Stomach (tissue), 9 donors: Measurements from ENCODE around the gene TDRKH. TPM values are rescaled to one million over a fixed set of nuclear protein-coding genes. Genes with fewer than 3 reads are reported as not detected.
"Not testable (repeated sequence)": the region's sequence is repeated elsewhere in the genome, so short reads cannot be mapped to it uniquely, and the experiment has no call there.

Source experiments
- DNase-seq, 2 donors: peaks; one replicate each; pipeline versions ENCODE4 v3.0.0 to v3.0.0-alpha.2; 2013 to 2019
- H3K27ac ChIP-seq, 5 donors: fragments of 200-600 bp in 4 of 5; sonication (generic) in 4 of 5; one replicate each; pipeline ENCODE4 v1.5.1; 2013 to 2019; ENCODE audit warnings: mild to moderate bottlenecking in 1 of 5, moderate library complexity in 1 of 5
- H3K27me3 ChIP-seq, 3 donors: fragments of 200-600 bp; sonication (generic); one replicate each; pipeline ENCODE4 v1.5.1; 2017 to 2019; ENCODE audit warnings: mixed run types in 1 of 3
- H3K36me3 ChIP-seq, 4 donors: fragments of 200-600 bp; sonication (generic); 1 replicate in 3 of 4; 2 replicates in 1 of 4; pipeline ENCODE4 v1.5.1; 2016 to 2019
- H3K4me1 ChIP-seq, 4 donors: fragments of 200-600 bp; sonication (generic); one replicate each; pipeline ENCODE4 v1.5.1; 2016 to 2019
- H3K4me3 ChIP-seq, 4 donors: fragments of 200-600 bp; sonication (generic) in 3 of 4; one replicate each; pipeline ENCODE4 v1.5.1; 2016 to 2019; ENCODE audit warnings: mild to moderate bottlenecking in 1 of 4
- H3K9me3 ChIP-seq, 4 donors: fragments of 200-600 bp; sonication (generic); one replicate each; pipeline ENCODE4 v1.5.1; 2016 to 2019
- CTCF ChIP-seq, 7 experiments: fragments of 450-650 bp in 4 of 7; fragments of 200-600 bp in 3 of 7; sonication (generic) in 3 of 7; IDR thresholded peaks; one replicate each; pipeline ENCODE4 v1.5.1; 2016 to 2019; ENCODE audit warnings: antibody characterized with exemption in 7 of 7, control low read depth in 2 of 7, mild to moderate bottlenecking in 1 of 7
- EP300 ChIP-seq: sonication (generic); formaldehyde crosslinking; IDR thresholded peaks from one replicate; pipeline ENCODE4 v1.6.1; 2017; ENCODE audit warnings: antibody characterized with exemption
- POLR2A ChIP-seq, 4 donors: fragments of 450-650 bp; IDR thresholded peaks; one replicate each; pipeline ENCODE4 v1.6.1; 2016; ENCODE audit warnings: antibody characterized with exemption in 4 of 4, control low read depth in 2 of 4, mild to moderate bottlenecking in 1 of 4, moderate library complexity in 1 of 4
- POLR2AphosphoS5 ChIP-seq, 3 donors: sonication (generic); formaldehyde crosslinking; IDR thresholded peaks; one replicate each; pipeline ENCODE4 v1.6.1; 2016; ENCODE audit warnings: antibody characterized with exemption in 3 of 3
- WGBS, 5 donors: extraction: QIAGEN DNeasy Blood & Tissue Kit in 3 of 5; methylation state at CpG; one replicate each; pipeline versions ENCODE4 v1.1.5 to v1.1.7; 2013 to 2018; 5-methylcytosine and 5-hydroxymethylcytosine counted together
- intact Hi-C: fragments of 100-400 bp; cut with DNase I; formaldehyde crosslinking; loops from one replicate; pipeline ENCODE4 v1.15.1; 2023; ENCODE audit warnings: low total_unique reads
- polyA plus RNA-seq, 3 donors: library from polyadenylated mRNA; stranded (reverse); fragments of 200-250 nt; gene quantifications; one replicate each; pipeline ENCODE4 v1.2.3, GENCODE V29; 2013
- total RNA-seq, 5 donors: library from RNA; depleted of rRNA; stranded (reverse); fragments of >200 nt; gene quantifications; one replicate each; pipeline versions ENCODE4 v1.1.0 to v1.2.3, GENCODE V29; 2014 to 2016
- donor health status: healthy with polysubstance abuse.
- donor health status: Bipolar disorder and iron deficiency.
- donor health status: healthy.

Gene TDRKH
- total and polyA plus RNA-seq, 8 donors, result 0.29 to 30.4 (median 2.5) TPM

GRCh38 chr1:151782741-151783140, 7.6 kb downstream of the TDRKH start:
- Histone ChIP-seq H3K4me1 (no peaks in the 10 kb centered on the region), H3K36me3 (peaks cover 0 to 48% (median 34%) of the 10 kb centered on the region in 4 donors), H3K27me3 (no peaks in the 10 kb centered on the region), H3K4me3 (no peak overlapping the region), H3K27ac (no peak overlapping the region), H3K9me3 (no peaks in the 10 kb centered on the region)
- WGBS, 5 donors, result 87 to 94% (median 90%) methylated on average over 3 of the region's 3 CpGs
- intact Hi-C loops, result no loop called here
- DNase-seq, result no peak
- TF ChIP-seq POLR2AphosphoS5 (IDR thresholded peaks at IDR 0.05) (no peak), CTCF (IDR thresholded peaks at IDR 0.05) (no peak), EP300 (no peak), POLR2A (IDR thresholded peaks at IDR 0.05) (no peak)

- H3K4me3 ChIP-seq, H3K27ac ChIP-seq, DNase-seq, H3K27me3 ChIP-seq, H3K9me3 ChIP-seq, intact Hi-C loops, H3K4me1 ChIP-seq: not testable (repeated sequence)
- WGBS, 5 donors, result 77 to 84% (median 81%) methylated on average over 5 of the region's 5 CpGs
- H3K36me3 ChIP-seq, result peaks cover 0 to 53% (median 38%) of the 10 kb centered on the region in 4 donors
These were observed 8.3 kb downstream of the TDRKH start for GRCh38 chr1:151782026-151782425.

- H3K4me1 ChIP-seq, H3K4me3 ChIP-seq, DNase-seq, H3K27me3 ChIP-seq, H3K9me3 ChIP-seq, H3K27ac ChIP-seq, intact Hi-C loops: not testable (repeated sequence)
- WGBS, 5 donors, result 93 to 99% (median 95%) methylated on average over 5 of the region's 5 CpGs
- H3K36me3 ChIP-seq, result peaks cover 2 to 66% (median 49%) of the 10 kb centered on the region in 4 donors
These were observed 9.6 kb downstream of the TDRKH start for GRCh38 chr1:151780736-151781135.

GRCh38 chr1:151779852-151780251, 10.4 kb downstream of the TDRKH start:
- no peak for TF ChIP-seq POLR2AphosphoS5 (IDR thresholded peaks at IDR 0.05)
- TF ChIP-seq EP300, result no peak
- no peak for TF ChIP-seq CTCF (IDR thresholded peaks at IDR 0.05)
- TF ChIP-seq POLR2A (IDR thresholded peaks at IDR 0.05), result no peak
- no peak for DNase-seq
- H3K9me3 ChIP-seq, result no peaks in the 10 kb centered on the region
- WGBS, 5 donors, result 85 to 89% (median 88%) methylated on average over 4 of the region's 4 CpGs
- H3K36me3 ChIP-seq, result peaks cover 10 to 74% (median 58%) of the 10 kb centered on the region in 4 donors
- H3K27me3 ChIP-seq, result no peaks in the 10 kb centered on the region
- no peak overlapping the region for H3K4me3 ChIP-seq
- H3K4me1 ChIP-seq, result no peaks in the 10 kb centered on the region
- H3K27ac ChIP-seq, result no peak overlapping the region
- intact Hi-C loops, result no loop called here

GRCh38 chr1:151777317-151777716, 13.0 kb downstream of the TDRKH start:
- intact Hi-C loops, result no loop called here
- no peaks in the 10 kb centered on the region for H3K9me3 ChIP-seq
- peaks cover 10 to 91% (median 77%) of the 10 kb centered on the region in 4 donors for H3K36me3 ChIP-seq
- H3K4me3 ChIP-seq, result no peak overlapping the region
- no peak overlapping the region for H3K27ac ChIP-seq
- no peaks in the 10 kb centered on the region for H3K4me1 ChIP-seq
- H3K27me3 ChIP-seq, result no peaks in the 10 kb centered on the region
- TF ChIP-seq EP300 (no peak), POLR2A (IDR thresholded peaks at IDR 0.05) (no peak), POLR2AphosphoS5 (IDR thresholded peaks at IDR 0.05) (no peak), CTCF (IDR thresholded peaks at IDR 0.05) (no peak)
- WGBS, 5 donors, result 74 to 100% (median 96%) methylated on average over 4 of the region's 4 CpGs
- DNase-seq, result no peak
